ENCODE measurements around the gene BTBD16. TPM values are rescaled to one million over a fixed set of nuclear protein-coding genes. Genes with fewer than 3 reads are reported as not detected.
A peak's percentile ranks its signal among the peaks of the same experiment; 100 is the strongest.

The BTBD16 gene
- total and polyA plus RNA-seq, 2 of the 13 experiments (the other 11 are each of a cell fraction or from before 2014, with no cell fraction given), result 5.0 to 11.9 TPM

DNA sequence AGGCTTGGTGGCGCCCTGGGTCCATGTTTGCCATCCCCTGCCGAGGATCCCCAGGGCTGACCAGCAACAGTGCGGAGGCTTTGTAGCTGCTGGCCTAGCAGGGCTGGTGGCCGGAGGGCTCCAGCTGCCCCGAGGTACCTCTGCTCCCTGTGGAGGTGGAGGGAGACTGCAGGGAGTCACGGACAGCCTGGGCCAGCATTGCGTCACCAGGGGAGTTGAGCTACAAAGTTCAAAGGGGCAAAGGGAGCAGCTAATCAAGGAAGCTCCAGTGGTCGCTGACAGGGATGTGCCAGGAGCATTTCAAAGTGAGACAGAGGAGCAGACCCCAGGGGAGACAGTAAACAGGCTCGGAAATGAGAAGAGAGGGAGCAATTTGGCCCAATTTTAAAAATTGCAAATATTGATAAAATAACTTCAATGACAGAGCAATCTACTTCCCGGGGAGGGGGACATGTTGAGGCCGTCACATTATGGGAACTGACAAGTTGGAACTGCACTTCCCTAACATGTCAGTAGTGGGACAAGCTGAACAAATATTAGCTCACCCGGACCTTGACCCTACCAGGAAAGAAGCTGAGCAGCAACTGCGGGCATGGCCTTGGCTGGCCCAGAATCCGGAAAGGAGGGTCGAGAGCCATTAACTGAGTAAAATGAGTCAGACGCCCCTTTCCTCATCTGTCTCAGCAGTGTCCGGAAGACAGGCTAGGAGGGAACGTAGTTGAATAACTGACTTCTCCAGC lies 39.4 kb downstream of the BTBD16 start (continued):
- no peak for TF ChIP-seq ZBTB14 (CRISPR knock-in tag; IDR thresholded peaks at IDR 0.05)
- peak; percentile 72; the same call in 1 of the 2 replicates for TF ChIP-seq ZSCAN9 (CRISPR knock-in tag; IDR thresholded peaks at IDR 0.05; ENCODE audit: borderline replicate concordance)
- TF ChIP-seq SOX13 (IDR thresholded peaks at IDR 0.05), result peak; percentile 29; the same call in 1 of the 2 replicates
- TF ChIP-seq SOX13 (CRISPR knock-in tag; conservative IDR thresholded peaks at IDR 0.05 in 1 of 2, IDR thresholded peaks at IDR 0.05 in 1 of 2), result peak in 1 of 2 experiments; percentile 76; a peak in 2 of 4 replicates
- TF ChIP-seq, protein P1, sequence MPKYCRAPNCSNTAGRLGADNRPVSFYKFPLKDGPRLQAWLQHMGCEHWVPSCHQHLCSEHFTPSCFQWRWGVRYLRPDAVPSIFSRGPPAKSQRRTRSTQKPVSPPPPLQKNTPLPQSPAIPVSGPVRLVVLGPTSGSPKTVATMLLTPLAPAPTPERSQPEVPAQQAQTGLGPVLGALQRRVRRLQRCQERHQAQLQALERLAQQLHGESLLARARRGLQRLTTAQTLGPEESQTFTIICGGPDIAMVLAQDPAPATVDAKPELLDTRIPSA (CRISPR knock-in tag; IDR thresholded peaks at IDR 0.05; ENCODE audit: borderline replicate concordance), result peak; percentile 80; the same call in 1 of the 2 replicates
- peak; percentile 91; the same call in 1 of the 2 replicates for TF ChIP-seq ZNF670 (CRISPR knock-in tag; IDR thresholded peaks at IDR 0.05; ENCODE audit: borderline replicate concordance)
- TF ChIP-seq THAP11 (CRISPR knock-in tag; IDR thresholded peaks at IDR 0.05), result peak; percentile 83
- TF ChIP-seq TCF12 (IDR thresholded peaks at IDR 0.05), result no peak
- TF ChIP-seq TCF12 (CRISPR knock-in tag; IDR thresholded peaks at IDR 0.05), result peak; percentile 79; the same call in 1 of the 2 replicates
- peak; percentile 83 for TF ChIP-seq FOSL1 (CRISPR knock-in tag; IDR thresholded peaks at IDR 0.05; ENCODE audit: borderline replicate concordance)
- no peak for TF ChIP-seq AHR (CRISPR knock-in tag; IDR thresholded peaks at IDR 0.05)
- TF ChIP-seq, protein P2, sequence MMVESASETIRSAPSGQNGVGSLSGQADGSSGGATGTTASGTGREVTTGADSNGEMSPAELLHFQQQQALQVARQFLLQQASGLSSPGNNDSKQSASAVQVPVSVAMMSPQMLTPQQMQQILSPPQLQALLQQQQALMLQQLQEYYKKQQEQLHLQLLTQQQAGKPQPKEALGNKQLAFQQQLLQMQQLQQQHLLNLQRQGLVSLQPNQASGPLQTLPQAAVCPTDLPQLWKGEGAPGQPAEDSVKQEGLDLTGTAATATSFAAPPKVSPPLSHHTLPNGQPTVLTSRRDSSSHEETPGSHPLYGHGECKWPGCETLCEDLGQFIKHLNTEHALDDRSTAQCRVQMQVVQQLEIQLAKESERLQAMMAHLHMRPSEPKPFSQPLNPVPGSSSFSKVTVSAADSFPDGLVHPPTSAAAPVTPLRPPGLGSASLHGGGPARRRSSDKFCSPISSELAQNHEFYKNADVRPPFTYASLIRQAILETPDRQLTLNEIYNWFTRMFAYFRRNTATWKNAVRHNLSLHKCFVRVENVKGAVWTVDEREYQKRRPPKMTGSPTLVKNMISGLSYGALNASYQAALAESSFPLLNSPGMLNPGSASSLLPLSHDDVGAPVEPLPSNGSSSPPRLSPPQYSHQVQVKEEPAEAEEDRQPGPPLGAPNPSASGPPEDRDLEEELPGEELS (CRISPR knock-in tag; IDR thresholded peaks at IDR 0.05), result peak; percentile 68
- TF ChIP-seq MED13 (CRISPR knock-in tag; IDR thresholded peaks at IDR 0.05), result peak; percentile 76
- TF ChIP-seq MAFK (conservative IDR thresholded peaks at IDR 0.05 in 1 of 2, IDR thresholded peaks at IDR 0.05 in 1 of 2; ENCODE audit: low read length in 2 of 2), result peak in 1 of 2 experiments; percentile 20; a peak in 1 of 4 replicates
- TF ChIP-seq ZFY (CRISPR knock-in tag; IDR thresholded peaks at IDR 0.05), result peak; percentile 77
- TF ChIP-seq CBX2 (IDR thresholded peaks at IDR 0.05; ENCODE audit: low read depth, low read length), result no peak
- no peak for TF ChIP-seq CBX2 (CRISPR knock-in tag; IDR thresholded peaks at IDR 0.05; ENCODE audit: low read depth)
- TF ChIP-seq, protein P3, sequence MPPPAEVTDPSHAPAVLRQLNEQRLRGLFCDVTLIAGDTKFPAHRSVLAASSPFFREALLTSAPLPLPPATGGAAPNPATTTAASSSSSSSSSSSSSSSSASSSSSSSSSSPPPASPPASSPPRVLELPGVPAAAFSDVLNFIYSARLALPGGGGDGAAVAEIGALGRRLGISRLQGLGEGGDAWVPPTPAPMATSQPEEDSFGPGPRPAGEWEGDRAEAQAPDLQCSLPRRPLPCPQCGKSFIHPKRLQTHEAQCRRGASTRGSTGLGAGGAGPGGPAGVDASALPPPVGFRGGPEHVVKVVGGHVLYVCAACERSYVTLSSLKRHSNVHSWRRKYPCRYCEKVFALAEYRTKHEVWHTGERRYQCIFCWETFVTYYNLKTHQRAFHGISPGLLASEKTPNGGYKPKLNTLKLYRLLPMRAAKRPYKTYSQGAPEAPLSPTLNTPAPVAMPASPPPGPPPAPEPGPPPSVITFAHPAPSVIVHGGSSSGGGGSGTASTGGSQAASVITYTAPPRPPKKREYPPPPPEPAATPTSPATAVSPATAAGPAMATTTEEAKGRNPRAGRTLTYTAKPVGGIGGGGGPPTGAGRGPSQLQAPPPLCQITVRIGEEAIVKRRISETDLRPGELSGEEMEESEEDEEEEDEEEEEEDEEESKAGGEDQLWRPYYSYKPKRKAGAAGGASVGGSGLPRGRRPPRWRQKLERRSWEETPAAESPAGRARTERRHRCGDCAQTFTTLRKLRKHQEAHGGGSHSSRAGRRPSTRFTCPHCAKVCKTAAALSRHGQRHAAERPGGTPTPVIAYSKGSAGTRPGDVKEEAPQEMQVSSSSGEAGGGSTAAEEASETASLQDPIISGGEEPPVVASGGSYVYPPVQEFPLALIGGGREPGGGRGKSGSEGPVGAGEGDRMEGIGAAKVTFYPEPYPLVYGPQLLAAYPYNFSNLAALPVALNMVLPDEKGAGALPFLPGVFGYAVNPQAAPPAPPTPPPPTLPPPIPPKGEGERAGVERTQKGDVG (CRISPR knock-in tag; IDR thresholded peaks at IDR 0.05; ENCODE audit: borderline replicate concordance), result peak; percentile 82; the same call in 1 of the 2 replicates
- TF ChIP-seq CEBPG (CRISPR knock-in tag; IDR thresholded peaks at IDR 0.05), result peak; percentile 99
- peak; percentile 62; the same call in 1 of the 2 replicates for TF ChIP-seq ARNTL (CRISPR knock-in tag; IDR thresholded peaks at IDR 0.05)
- TF ChIP-seq ZNF549 (CRISPR knock-in tag; IDR thresholded peaks at IDR 0.05), result peak; percentile 46; the same call in 1 of the 2 replicates
- TF ChIP-seq SMARCC2 (IDR thresholded peaks at IDR 0.05), result no peak; the same call in 1 of the 2 replicates

All from HepG2 (cell line).